PC-9 (cell line): ENCODE measurements around the gene RUNX2.

Experiments
- CTCF ChIP-seq: fragments of 200-600 bp; sonication (generic); conservative IDR thresholded peaks from 2 replicates; pipeline ENCODE4 v1.6.1; 2017; ENCODE audit warnings: mixed run types, antibody characterized with exemption, mild to moderate bottlenecking, moderate library complexity
- EZH2 ChIP-seq: fragments of 200-600 bp; sonication (generic); IDR thresholded peaks from 2 replicates; pipeline ENCODE4 v1.8.0; 2017; ENCODE audit warnings: antibody characterized with exemption, low read depth

GRCh38 chr6:45423111-45423823 lies 95.1 kb downstream of the RUNX2 start:
- TF ChIP-seq CTCF: no peak
- no peak for TF ChIP-seq EZH2
